Rectal smooth muscle tissue (tissue), 1 donor: Measurements from ENCODE around the gene DSE.
"Not testable (repeated sequence)": the region's sequence is repeated elsewhere in the genome, so short reads cannot be mapped to it uniquely, and the experiment has no call there.

Experiments
- H3K27ac ChIP-seq: one replicate; pipeline ENCODE4 v1.7.0; 2013; ENCODE audit warnings: low read depth, low read length, inconsistent platforms
- H3K27me3 ChIP-seq: one replicate; pipeline ENCODE4 v1.7.0; 2013; ENCODE audit warnings: low read length; ENCODE audit not compliant: control insufficient read depth, insufficient read depth
- H3K36me3 ChIP-seq: one replicate; pipeline ENCODE4 v1.7.0; 2013; ENCODE audit warnings: low read length; ENCODE audit not compliant: control insufficient read depth, insufficient read depth
- H3K4me1 ChIP-seq: one replicate; pipeline ENCODE4 v1.7.0; 2013; ENCODE audit warnings: low read length; ENCODE audit not compliant: control insufficient read depth, insufficient read depth
- H3K4me3 ChIP-seq: one replicate; pipeline ENCODE4 v1.7.0; 2013; ENCODE audit warnings: low read length
- H3K9ac ChIP-seq: one replicate; pipeline ENCODE4 v1.7.0; 2013; ENCODE audit warnings: low read length

The DSE gene

DNA sequence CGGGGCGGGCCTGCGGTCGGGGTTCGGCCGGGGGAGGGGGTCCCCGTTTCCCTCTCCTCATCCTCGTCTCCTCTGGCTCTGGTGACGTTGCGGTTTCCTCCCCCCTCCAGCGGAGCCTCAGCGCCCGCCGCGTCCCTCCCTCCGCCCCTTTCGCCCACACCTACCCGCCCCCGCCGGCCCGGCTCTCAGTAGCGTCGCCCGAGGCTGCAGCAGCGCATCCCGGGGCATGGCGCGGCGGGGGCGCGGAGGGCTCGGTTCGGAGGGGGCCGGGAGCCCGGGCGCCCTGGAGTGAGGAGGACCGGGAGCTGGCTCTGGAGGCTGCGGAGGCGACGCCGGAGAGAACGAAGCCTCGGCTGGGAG, at the start of gene DSE:
DSE (plus strand) TSS at position 188 of the 360 bp plus-strand sequence. CDS start 28,304 bp downstream, outside the sequence.
- Histone ChIP-seq H3K27me3 (no peaks in the 10 kb centered on the region), H3K4me3 (peak within 1 kb of the TSS; percentile 89), H3K9ac (peak within 1 kb of the TSS; percentile 43), H3K36me3 (no peaks in the 10 kb centered on the region), H3K4me1 (no peaks in the 10 kb centered on the region), H3K27ac (peak within 1 kb of the TSS; percentile 82)

DNA sequence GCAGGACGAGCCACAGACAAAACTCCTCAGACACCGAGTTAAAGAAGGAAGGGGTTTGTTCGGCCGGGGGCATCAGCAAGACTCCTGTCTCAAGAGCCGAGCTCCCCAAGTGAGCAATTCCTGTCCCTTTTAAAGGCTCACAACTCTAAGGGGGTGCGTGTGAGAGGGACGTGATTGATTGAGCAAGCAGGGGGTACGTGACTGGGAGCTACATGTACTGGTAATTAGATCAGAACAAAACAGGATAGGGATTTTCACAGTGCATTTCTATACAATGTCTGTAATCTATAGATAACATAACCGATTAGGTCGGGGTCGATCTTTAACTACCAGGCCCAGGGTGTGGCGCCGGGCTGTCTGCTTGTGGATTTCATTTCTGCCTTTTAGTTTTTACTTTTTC, 48.8 kb upstream of the DSE start:
- H3K36me3 ChIP-seq, H3K9ac ChIP-seq, H3K4me1 ChIP-seq, H3K27ac ChIP-seq, H3K4me3 ChIP-seq, H3K27me3 ChIP-seq: not testable (repeated sequence)

GRCh38 chr6:116323863-116324262, 46.9 kb upstream of the DSE start:
- Histone ChIP-seq H3K36me3 (no peaks in the 10 kb centered on the region), H3K27me3 (no peaks in the 10 kb centered on the region), H3K27ac (no peak overlapping the region), H3K9ac (no peak overlapping the region), H3K4me3 (no peak overlapping the region), H3K4me1 (no peaks in the 10 kb centered on the region)

GRCh38 chr6:116325634-116326132, 45.1 kb upstream of the DSE start:
- not testable (repeated sequence) for H3K27me3 ChIP-seq, H3K4me3 ChIP-seq, H3K36me3 ChIP-seq, H3K9ac ChIP-seq, H3K27ac ChIP-seq, H3K4me1 ChIP-seq

DNA sequence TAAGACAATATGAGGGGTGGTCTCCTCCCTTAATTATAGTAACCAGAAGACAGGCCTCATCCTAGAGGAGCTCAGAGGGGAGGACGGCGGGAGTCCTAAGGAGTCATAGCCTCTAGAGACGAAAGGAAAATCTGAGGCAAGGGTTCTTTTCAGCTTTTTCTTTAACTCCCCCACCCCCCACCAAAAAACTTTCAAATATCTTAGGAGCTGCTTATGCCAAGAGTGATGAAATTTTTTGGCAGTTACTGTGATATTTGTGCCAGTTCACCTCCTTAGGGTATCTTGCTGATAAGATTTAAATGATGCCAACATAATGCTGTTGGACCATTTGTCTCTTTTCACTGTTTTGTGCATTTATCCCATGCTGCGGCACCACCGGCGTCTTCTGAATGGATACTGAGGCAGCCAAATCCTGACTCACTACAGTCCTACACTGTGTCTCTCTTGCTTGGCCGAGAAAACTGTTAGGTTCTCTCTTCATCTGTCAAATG, 44.5 kb upstream of the DSE start:
- Histone ChIP-seq H3K27ac (no peak overlapping the region), H3K9ac (no peak overlapping the region), H3K4me1 (no peaks in the 10 kb centered on the region), H3K36me3 (no peaks in the 10 kb centered on the region), H3K27me3 (no peaks in the 10 kb centered on the region), H3K4me3 (no peak overlapping the region)

- Histone ChIP-seq H3K4me1 (no peaks in the 10 kb centered on the region), H3K36me3 (no peaks in the 10 kb centered on the region), H3K27ac (no peak overlapping the region), H3K27me3 (no peaks in the 10 kb centered on the region), H3K4me3 (no peak overlapping the region), H3K9ac (no peak overlapping the region)
Observed at GRCh38 chr6:116326996-116327395, 43.8 kb upstream of the DSE start.

- Histone ChIP-seq H3K4me1 (no peaks in the 10 kb centered on the region), H3K27ac (no peak overlapping the region), H3K4me3 (no peak overlapping the region), H3K36me3 (no peaks in the 10 kb centered on the region), H3K9ac (no peak overlapping the region), H3K27me3 (no peaks in the 10 kb centered on the region)
Observed at GRCh38 chr6:116327803-116328527, 42.8 kb upstream of the DSE start.

DNA sequence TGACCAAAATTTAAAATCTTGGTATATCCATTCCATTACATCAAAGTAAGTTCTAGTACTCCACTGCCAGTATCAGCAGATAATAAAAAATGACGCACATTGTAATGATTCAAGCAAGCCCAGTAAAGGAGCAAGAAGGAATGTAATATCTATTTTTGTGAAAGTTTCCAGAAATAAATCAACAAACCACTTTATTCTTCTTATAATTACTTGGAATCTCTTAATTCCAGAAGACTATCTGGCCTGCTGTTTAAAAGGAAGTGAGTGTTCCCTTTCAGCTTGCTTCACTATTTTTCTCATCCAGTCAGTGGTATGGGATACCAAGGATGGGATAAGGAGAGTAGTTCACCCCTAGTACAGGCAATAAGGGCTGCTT, 42.2 kb upstream of the DSE start:
- Histone ChIP-seq H3K4me3 (no peak overlapping the region), H3K4me1 (no peaks in the 10 kb centered on the region), H3K36me3 (no peaks in the 10 kb centered on the region), H3K27ac (no peak overlapping the region), H3K27me3 (no peaks in the 10 kb centered on the region), H3K9ac (no peak overlapping the region)

DNA sequence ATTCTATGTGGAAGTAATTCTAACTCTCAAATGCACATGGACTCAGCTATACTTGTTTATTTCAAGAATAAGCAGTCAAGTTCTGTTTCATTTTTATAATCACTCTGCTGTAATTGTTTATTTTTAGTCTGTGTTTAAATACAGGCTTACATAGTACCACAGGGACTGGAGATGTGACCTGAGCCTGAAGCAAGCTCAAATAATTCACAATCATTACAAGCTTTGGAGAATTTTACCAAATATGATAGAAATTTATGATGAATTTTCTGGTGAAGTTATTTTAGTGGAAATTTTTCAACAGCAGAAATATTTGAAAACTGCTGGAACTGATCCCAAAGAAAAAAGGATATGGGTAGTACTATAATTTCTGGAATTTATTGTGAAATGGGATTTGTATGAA, 41.6 kb upstream of the DSE start:
- Histone ChIP-seq H3K36me3 (no peaks in the 10 kb centered on the region), H3K27me3 (no peaks in the 10 kb centered on the region), H3K4me1 (no peaks in the 10 kb centered on the region), H3K4me3 (no peak overlapping the region), H3K9ac (no peak overlapping the region), H3K27ac (no peak overlapping the region)

DNA sequence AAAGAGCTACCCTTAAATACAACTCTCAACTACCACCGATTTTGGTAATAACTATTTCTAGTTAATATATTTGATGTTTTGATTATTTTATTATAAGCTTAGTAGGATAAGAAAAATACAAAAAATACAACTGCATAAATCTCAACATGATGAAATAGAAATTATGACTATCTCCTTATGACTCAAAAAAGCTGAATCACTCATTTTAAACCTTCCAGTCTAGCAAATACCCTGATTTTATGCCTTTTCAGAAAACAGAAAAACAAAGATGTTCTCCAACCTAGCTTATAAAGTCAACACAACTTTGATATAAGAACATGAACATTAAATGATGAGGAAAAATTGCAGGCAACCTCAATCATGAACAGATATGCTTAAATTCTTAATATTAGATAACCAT, 40.2 kb upstream of the DSE start:
- no peak overlapping the region for H3K27ac ChIP-seq
- H3K36me3 ChIP-seq = no peaks in the 10 kb centered on the region
- H3K9ac ChIP-seq = no peak overlapping the region
- H3K4me3 ChIP-seq = no peak overlapping the region
- H3K27me3 ChIP-seq = no peaks in the 10 kb centered on the region
- no peaks in the 10 kb centered on the region for H3K4me1 ChIP-seq

DNA sequence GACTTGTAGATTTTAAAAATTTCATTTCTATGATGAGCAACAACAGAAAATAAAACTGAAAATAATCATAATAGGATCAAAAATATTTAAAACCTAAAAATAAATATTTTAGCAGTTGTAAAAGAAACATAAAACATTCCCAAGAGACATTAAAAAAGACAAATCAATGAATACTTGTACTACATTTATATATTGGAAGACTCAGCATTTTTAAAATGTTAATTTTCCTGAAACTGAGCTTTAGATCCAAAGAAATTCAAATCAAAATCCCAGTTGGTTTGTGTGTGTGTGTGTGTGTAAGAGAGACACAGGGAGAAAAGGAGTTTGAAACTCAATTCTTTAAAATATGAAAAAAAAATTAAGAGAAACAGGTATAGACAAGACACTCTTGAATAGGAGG, 38.7 kb upstream of the DSE start:
- Histone ChIP-seq H3K27me3 (no peaks in the 10 kb centered on the region), H3K4me3 (no peak overlapping the region), H3K27ac (no peak overlapping the region), H3K36me3 (no peaks in the 10 kb centered on the region), H3K9ac (no peak overlapping the region), H3K4me1 (no peaks in the 10 kb centered on the region)

DNA sequence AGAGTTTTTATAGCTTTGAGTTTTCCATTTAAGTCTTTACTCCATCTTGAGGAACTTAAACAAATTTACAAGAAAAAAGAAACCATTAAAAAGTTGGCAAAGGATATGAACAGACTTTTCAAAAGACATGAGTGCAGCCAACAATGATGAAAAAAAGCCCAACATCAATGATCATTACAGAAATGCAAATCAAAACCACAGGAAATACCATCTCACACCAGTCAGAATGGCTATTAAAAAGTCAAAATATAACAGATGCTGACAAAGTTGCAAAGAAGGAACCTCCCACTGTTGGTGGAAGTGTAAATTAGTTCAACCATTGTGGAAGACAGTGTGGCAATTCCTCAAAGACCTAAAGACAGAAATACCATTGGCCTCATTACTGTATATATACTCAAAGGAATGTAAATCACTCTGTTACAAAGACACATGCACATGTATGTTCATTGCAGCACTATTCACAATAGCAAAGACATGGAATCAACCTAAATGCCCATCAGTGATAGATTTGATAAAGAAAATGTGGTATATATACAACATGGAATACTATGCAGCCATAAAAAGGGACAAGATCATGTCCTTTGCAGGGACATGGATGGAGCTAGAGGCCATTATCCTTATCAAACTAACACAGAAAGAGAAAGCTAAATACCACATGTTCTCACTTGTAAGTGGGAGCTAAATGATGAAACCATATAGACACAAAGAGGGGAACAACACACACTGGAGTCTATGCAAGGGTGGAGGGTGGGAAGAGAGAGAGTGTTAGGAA, 35.9 kb upstream of the DSE start:
- not testable (repeated sequence) for H3K4me1 ChIP-seq, H3K4me3 ChIP-seq, H3K36me3 ChIP-seq, H3K27me3 ChIP-seq, H3K9ac ChIP-seq, H3K27ac ChIP-seq
